HG03039 (cell line): ENCODE measurements around the gene AP4E1.
"Not testable (repeated sequence)": the region's sequence is repeated elsewhere in the genome, so short reads cannot be mapped to it uniquely, and the experiment has no call there.

Experiments
- ATAC-seq: cut with Tn5 transposase; IDR thresholded peaks from one replicate; pipeline ENCODE4 v1.9.1; 2021; ENCODE audit warnings: mild to moderate bottlenecking, moderate library complexity; ENCODE audit not compliant: unreplicated experiment

Gene AP4E1

GRCh38 chr15:50908209-50909009 lies at the start of gene AP4E1:
AP4E1 (plus strand) TSS chr15:50908683; CDS start chr15:50908779, 96 bp downstream.
- peak; percentile 53 for ATAC-seq

GRCh38 chr15:50860824-50861223 lies 47.7 kb upstream of the AP4E1 start:
- no peak for ATAC-seq

- no peak for ATAC-seq
Observed at GRCh38 chr15:50862553-50862952, 45.9 kb upstream of the AP4E1 start.

GRCh38 chr15:50864873-50865272 lies 43.6 kb upstream of the AP4E1 start:
- no peak for ATAC-seq

GRCh38 chr15:50865515-50866353 lies 42.7 kb upstream of the AP4E1 start:
- ATAC-seq = no peak

GRCh38 chr15:50871832-50872231 lies 36.7 kb upstream of the AP4E1 start:
- no peak for ATAC-seq

GRCh38 chr15:50872832-50873426 lies 35.6 kb upstream of the AP4E1 start:
- no peak for ATAC-seq

- ATAC-seq = no peak
Observed at GRCh38 chr15:50873935-50874361, 34.5 kb upstream of the AP4E1 start.

- ATAC-seq = not testable (repeated sequence)
Observed at GRCh38 chr15:50875238-50875637, 33.2 kb upstream of the AP4E1 start.

GRCh38 chr15:50876260-50876988 lies 32.1 kb upstream of the AP4E1 start:
- no peak for ATAC-seq

- no peak for ATAC-seq
Observed at GRCh38 chr15:50876989-50877360, 31.5 kb upstream of the AP4E1 start.

GRCh38 chr15:50879016-50879617 lies 29.4 kb upstream of the AP4E1 start:
- peak; percentile 37 for ATAC-seq

GRCh38 chr15:50880206-50880605 lies 28.3 kb upstream of the AP4E1 start:
- no peak for ATAC-seq

GRCh38 chr15:50880651-50881114 lies 27.8 kb upstream of the AP4E1 start:
- ATAC-seq = no peak

GRCh38 chr15:50881121-50882048 lies 27.1 kb upstream of the AP4E1 start:
- ATAC-seq = no peak

GRCh38 chr15:50883903-50884302 lies 24.6 kb upstream of the AP4E1 start:
- no peak for ATAC-seq

GRCh38 chr15:50884540-50884939 lies 23.9 kb upstream of the AP4E1 start:
- ATAC-seq = no peak

GRCh38 chr15:50886139-50886467 lies 22.4 kb upstream of the AP4E1 start:
- no peak for ATAC-seq

GRCh38 chr15:50886611-50887345 lies 21.7 kb upstream of the AP4E1 start:
- ATAC-seq = no peak
